A549 (cell line): ENCODE measurements around the gene RAPSN.

Experiments
- NFE2L2 ChIP-seq: fragments of 150-350 bp; conservative IDR thresholded peaks from 2 replicates; pipeline ENCODE4 v1.6.1; 2014; ENCODE audit warnings: low read length
- POLR2A ChIP-seq: IDR thresholded peaks from 2 replicates; pipeline ENCODE4 v1.6.1; 2012; ENCODE audit warnings: mild to moderate bottlenecking, low read length
- USF2 ChIP-seq: fragments of 450-650 bp; IDR thresholded peaks from 2 replicates; pipeline ENCODE4 v1.6.1; 2014; ENCODE audit warnings: antibody characterized with exemption
- TF ChIP-seq, protein P1 (sequence below): fragments of >200 bp; sonication (Bioruptor Twin); formaldehyde crosslinking; IDR thresholded peaks from 3 replicates; pipeline ENCODE4 v1.5.1; 2016

DNA sequence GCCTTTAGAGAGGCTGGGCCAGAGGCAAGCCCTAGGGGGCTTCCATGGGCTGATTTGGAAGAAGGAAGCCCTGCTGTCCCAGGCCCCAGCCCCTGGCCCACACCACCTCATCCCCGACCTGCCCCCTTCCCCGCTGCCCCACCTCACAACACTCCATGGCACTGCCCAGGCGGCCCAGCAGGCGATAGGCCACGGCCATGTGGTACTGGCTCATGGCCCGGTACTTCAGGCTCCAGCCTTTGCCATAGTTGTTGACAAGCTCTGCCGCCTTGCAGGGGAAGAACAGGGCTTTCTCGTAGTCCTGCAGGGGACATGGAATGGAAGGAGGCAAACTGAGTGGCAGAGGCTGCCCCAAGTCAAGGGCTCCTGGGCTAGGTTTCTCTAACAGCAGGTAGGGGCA is 6.4 kb downstream of the RAPSN start:
- TF ChIP-seq NFE2L2 (no peak), POLR2A (no peak), USF2 (no peak)
- TF ChIP-seq, protein P1, sequence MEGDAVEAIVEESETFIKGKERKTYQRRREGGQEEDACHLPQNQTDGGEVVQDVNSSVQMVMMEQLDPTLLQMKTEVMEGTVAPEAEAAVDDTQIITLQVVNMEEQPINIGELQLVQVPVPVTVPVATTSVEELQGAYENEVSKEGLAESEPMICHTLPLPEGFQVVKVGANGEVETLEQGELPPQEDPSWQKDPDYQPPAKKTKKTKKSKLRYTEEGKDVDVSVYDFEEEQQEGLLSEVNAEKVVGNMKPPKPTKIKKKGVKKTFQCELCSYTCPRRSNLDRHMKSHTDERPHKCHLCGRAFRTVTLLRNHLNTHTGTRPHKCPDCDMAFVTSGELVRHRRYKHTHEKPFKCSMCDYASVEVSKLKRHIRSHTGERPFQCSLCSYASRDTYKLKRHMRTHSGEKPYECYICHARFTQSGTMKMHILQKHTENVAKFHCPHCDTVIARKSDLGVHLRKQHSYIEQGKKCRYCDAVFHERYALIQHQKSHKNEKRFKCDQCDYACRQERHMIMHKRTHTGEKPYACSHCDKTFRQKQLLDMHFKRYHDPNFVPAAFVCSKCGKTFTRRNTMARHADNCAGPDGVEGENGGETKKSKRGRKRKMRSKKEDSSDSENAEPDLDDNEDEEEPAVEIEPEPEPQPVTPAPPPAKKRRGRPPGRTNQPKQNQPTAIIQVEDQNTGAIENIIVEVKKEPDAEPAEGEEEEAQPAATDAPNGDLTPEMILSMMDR = no peak
